IPS-18a (cell line): ENCODE measurements around the gene IER2.

Experiments used
- H3K27ac ChIP-seq: one replicate; pipeline ENCODE4 v1.5.1; 2013; ENCODE audit warnings: low read length
- H3K27me3 ChIP-seq: one replicate; pipeline ENCODE4 v1.6.1; 2013; ENCODE audit warnings: mild to moderate bottlenecking, low read length; ENCODE audit not compliant: control insufficient read depth, insufficient read depth
- H3K36me3 ChIP-seq: one replicate; pipeline ENCODE4 v1.6.1; 2013; ENCODE audit warnings: low read depth, low read length; ENCODE audit not compliant: control insufficient read depth
- H3K4me1 ChIP-seq: one replicate; pipeline ENCODE4 v1.6.1; 2013; ENCODE audit warnings: low read depth, low read length; ENCODE audit not compliant: control insufficient read depth
- H3K4me3 ChIP-seq: one replicate; pipeline ENCODE4 v1.5.1; 2013; ENCODE audit warnings: low read length
- H3K9ac ChIP-seq: one replicate; pipeline ENCODE4 v1.6.1; 2013; ENCODE audit warnings: mild to moderate bottlenecking, low read length, moderate library complexity
- H3K9me3 ChIP-seq: one replicate; pipeline ENCODE4 v1.6.1; 2013; ENCODE audit warnings: low read depth, low read length; ENCODE audit not compliant: control insufficient read depth

The IER2 gene

DNA sequence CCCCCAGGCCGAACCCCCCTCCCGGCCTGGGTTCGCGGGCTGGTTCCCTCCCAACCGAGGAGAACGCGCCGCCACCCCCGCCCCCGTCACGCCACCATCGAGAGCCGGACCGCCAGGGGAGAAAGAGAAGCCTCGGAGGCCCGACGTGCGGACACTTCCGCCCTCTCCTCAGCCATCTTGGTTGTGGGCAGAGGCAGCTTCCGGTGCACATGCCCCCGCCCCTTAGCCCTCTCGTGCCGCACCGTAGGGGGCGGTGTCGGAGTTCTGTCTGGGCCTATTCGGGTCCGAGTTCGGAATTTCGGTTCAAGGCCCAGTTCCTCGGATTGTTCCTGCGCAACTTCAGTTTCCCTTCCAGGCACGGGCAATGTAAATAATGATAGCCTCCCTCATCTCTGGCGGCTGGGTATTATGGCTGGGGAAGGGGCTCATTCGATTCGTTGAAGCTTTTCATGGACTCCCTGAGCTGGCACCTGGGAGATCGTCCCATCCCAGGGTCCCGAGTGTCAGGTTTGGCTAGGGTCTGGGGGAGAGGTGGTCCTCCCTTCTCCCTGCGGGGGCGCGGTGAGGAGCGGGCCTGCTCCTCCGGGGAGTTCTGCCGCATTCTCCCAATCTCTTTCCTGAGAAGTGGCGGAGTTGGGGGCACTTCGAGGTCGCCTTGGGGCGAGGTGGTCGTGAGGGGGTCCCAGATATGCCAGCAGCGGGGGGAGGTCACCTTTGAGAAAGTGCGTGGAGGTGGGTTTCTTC is at the start of gene IER2, which contains the start of gene STX10:
TSS of gene IER2 (plus strand) at position 225 of the 744 bp plus-strand sequence. CDS start 2,776 bp downstream, outside the sequence.
TSS of gene STX10 (minus strand) at position 189 of the 744 bp plus-strand sequence. CDS start 202 bp downstream, outside the sequence.
- Histone ChIP-seq H3K9me3 (no peaks in the 10 kb centered on the region), H3K36me3 (no peaks in the 10 kb centered on the region), H3K27ac (peak within 1 kb of the TSS; percentile 28), H3K4me3 (peak within 1 kb of the TSS; percentile 83), H3K9ac (peak within 1 kb of the TSS; percentile 81), H3K4me1 (no peaks in the 10 kb centered on the region), H3K27me3 (no peaks in the 10 kb centered on the region)

GRCh38 chr19:13100841-13101589 is 49.2 kb upstream of the IER2 start:
- H3K27ac ChIP-seq: no peak overlapping the region
- H3K4me3 ChIP-seq: no peak overlapping the region
- H3K4me1 ChIP-seq: peaks cover 4% of the 10 kb centered on the region
- H3K27me3 ChIP-seq: peaks cover 73% of the 10 kb centered on the region
- no peaks in the 10 kb centered on the region for H3K36me3 ChIP-seq
- H3K9ac ChIP-seq: no peak overlapping the region
- H3K9me3 ChIP-seq: no peaks in the 10 kb centered on the region

DNA sequence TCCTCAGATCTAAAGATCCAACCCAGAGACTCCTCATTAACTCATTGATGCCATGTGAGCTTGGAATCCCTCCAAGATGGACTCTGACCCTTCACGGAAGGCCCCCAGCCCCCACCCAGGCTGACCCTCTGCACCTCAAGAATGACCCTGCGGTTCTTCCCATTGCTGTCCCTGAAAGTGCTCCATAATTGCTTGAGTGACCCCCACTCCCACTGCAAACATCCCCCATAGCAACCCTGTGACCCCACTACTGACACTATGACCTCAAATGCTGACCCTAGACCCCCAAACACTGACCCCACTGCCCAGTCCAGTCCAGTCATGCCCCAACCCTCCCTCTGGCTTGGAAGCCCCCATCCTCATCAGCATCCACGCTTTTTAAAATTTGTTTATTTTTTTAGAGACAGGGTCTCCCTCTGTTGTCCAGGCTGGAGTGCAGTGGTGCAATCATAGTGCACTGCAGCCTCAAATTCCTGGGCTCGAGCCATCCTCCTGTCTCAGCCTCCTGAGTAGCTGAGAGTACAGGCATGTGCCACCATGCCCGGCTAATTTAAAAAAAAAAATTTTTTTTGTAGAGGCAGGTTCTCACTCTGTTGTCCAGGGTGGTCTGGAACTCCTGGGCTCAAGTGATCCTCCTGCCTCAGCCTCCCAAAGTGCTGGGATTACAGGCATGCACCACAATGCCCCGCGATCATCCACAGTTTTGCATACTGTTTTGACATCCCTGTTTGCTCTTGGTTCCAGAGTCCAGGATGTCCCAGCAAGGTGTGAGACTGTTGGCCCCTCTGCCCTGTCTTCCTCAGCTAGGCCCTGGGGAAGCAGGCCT is 48.4 kb upstream of the IER2 start:
- peak overlapping the region; percentile 33 for H3K4me3 ChIP-seq
- no peak overlapping the region for H3K9ac ChIP-seq
- H3K36me3 ChIP-seq: no peaks in the 10 kb centered on the region
- H3K27me3 ChIP-seq: peaks cover 65% of the 10 kb centered on the region
- H3K4me1 ChIP-seq: peaks cover 4% of the 10 kb centered on the region
- H3K9me3 ChIP-seq: no peaks in the 10 kb centered on the region
- H3K27ac ChIP-seq: no peak overlapping the region

DNA sequence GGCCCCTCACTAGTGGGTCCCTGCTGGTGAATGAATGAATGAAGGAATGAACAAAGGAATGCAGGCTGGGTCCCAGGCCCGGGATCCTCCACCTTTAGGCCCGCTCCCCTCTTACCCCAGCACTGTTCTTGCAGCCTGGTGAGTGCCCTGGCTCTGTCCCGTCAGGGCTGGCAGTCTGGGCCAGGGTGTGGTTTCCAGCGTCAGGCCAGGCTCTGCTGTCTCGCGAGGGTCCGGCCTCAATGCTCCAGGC is 47.9 kb upstream of the IER2 start:
- Histone ChIP-seq H3K36me3 (peaks cover 1% of the 10 kb centered on the region), H3K27ac (no peak overlapping the region), H3K4me1 (peaks cover 4% of the 10 kb centered on the region), H3K9me3 (no peaks in the 10 kb centered on the region), H3K4me3 (peak overlapping the region; percentile 33), H3K27me3 (peaks cover 60% of the 10 kb centered on the region), H3K9ac (no peak overlapping the region)

GRCh38 chr19:13102666-13103580 is 47.3 kb upstream of the IER2 start, which contains the start of gene LYL1:
TSS of gene LYL1 (minus strand) at chr19:13102858. CDS start at chr19:13101171, 1,687 bp downstream.
- Histone ChIP-seq H3K4me1 (peaks cover 4% of the 10 kb centered on the region), H3K9ac (no peak within 1 kb of the TSS), H3K27me3 (peaks cover 54% of the 10 kb centered on the region), H3K27ac (no peak within 1 kb of the TSS), H3K9me3 (no peaks in the 10 kb centered on the region), H3K36me3 (peaks cover 5% of the 10 kb centered on the region), H3K4me3 (peak within 1 kb of the TSS; percentile 33)

- Histone ChIP-seq H3K36me3 (peaks cover 5% of the 10 kb centered on the region), H3K9ac (no peak overlapping the region), H3K27me3 (peaks cover 46% of the 10 kb centered on the region), H3K4me1 (peaks cover 4% of the 10 kb centered on the region), H3K4me3 (no peak overlapping the region), H3K27ac (no peak overlapping the region), H3K9me3 (no peaks in the 10 kb centered on the region)
Measured at GRCh38 chr19:13103581-13104359, 46.4 kb upstream of the IER2 start.

GRCh38 chr19:13104360-13104847 is 45.8 kb upstream of the IER2 start:
- Histone ChIP-seq H3K4me1 (peaks cover 4% of the 10 kb centered on the region), H3K4me3 (no peak overlapping the region), H3K27ac (no peak overlapping the region), H3K27me3 (peaks cover 39% of the 10 kb centered on the region), H3K9me3 (no peaks in the 10 kb centered on the region), H3K36me3 (peaks cover 11% of the 10 kb centered on the region), H3K9ac (no peak overlapping the region)

GRCh38 chr19:13104848-13105711 is 45.1 kb upstream of the IER2 start:
- H3K9me3 ChIP-seq: no peaks in the 10 kb centered on the region
- H3K4me1 ChIP-seq: peaks cover 4% of the 10 kb centered on the region
- H3K27me3 ChIP-seq: peaks cover 32% of the 10 kb centered on the region
- H3K27ac ChIP-seq: no peak overlapping the region
- H3K36me3 ChIP-seq: peaks cover 18% of the 10 kb centered on the region
- no peak overlapping the region for H3K9ac ChIP-seq
- H3K4me3 ChIP-seq: no peak overlapping the region

DNA sequence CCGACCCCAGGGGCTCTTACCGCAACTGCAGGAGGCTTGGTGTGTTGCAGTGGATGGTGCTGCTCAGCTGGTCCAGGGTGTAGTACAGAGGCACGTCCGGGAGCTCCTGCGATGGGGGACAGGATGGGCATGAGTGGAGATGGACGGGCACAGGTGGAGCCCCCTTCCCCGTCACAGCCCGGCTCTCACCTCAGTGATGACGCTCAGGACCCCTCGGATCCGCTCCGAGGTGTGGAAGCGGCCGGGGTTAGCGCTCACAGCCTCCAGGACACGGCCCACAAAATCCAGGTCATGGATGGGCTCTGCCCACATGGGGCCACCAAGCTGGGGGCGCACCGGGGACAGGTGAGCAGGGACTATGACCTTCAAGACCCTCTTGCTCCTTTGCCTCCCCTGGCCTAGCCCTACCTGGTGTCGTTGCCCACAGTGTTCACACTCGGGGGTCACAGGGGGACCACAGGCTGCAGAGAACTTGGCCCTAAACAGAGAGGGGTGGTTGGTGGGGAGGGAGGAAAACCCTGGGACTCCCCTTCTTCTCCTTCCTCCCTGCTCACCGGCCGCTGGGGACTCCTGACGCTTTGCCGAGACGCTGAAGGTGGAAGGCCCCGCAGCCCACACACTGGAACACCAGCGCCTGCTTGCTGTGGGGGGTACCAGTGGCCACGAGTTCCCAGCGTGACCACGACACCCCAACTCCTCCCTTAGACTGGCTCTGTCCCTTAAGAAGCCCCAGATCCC is 40.7 kb upstream of the IER2 start:
- H3K4me3 ChIP-seq: no peak overlapping the region
- H3K27me3 ChIP-seq: no peaks in the 10 kb centered on the region
- H3K9ac ChIP-seq: no peak overlapping the region
- H3K9me3 ChIP-seq: no peaks in the 10 kb centered on the region
- H3K27ac ChIP-seq: no peak overlapping the region
- H3K36me3 ChIP-seq: peaks cover 39% of the 10 kb centered on the region
- no peaks in the 10 kb centered on the region for H3K4me1 ChIP-seq
